ENCODE measurements around the gene ELL.
"Not testable (repeated sequence)": the region's sequence is repeated elsewhere in the genome, so short reads cannot be mapped to it uniquely, and the experiment has no call there.

The ELL gene

DNA sequence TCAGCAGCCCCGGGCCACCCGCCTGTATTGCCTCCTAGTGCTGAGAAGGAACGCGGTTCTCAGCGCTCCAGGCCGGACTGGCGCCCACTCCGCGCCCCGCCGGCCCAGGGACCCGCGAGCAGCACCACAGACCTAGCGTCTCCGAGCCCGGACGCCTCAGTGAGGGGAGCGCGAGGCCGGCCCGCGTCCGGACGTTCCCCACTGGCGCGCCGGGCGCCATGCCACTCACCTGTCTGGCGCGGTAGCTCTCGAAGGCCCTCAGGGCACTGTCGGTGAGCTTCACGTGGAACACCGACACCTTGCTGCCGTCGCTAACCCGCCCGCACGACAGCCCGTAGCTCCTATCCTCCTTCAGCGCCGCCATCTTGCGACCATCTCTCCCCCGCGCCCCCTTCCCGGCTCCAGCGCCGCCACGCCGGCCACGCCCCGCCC, at the start of gene ELL:
Gene ELL, minus strand, starts transcription at position 379 of the 432 bp plus-strand sequence. Its CDS starts 15 bp downstream, at position 364.
- no peak for DNase-seq (ENCODE audit: low spot score)

DNA sequence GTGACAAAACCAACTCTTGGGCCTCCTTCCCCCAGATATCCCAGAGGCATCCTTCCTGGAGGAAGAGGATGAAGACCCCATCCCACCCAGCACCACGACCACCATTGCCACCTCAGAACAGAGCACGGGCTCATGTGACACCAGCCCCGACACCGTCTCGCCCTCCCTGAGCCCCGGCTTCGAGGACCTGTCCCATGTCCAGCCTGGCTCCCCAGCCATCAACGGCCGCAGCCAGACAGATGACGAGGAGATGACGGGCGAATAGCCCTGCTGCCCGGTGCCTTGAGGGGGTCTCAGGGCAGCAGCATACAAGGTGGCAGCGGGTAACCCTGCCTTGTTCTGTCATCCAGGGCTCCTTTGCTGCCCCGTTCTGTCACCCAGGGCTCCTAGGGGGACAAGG, 46.5 kb upstream of the ELL start:
- no peak for DNase-seq (ENCODE audit: low spot score)

DNA sequence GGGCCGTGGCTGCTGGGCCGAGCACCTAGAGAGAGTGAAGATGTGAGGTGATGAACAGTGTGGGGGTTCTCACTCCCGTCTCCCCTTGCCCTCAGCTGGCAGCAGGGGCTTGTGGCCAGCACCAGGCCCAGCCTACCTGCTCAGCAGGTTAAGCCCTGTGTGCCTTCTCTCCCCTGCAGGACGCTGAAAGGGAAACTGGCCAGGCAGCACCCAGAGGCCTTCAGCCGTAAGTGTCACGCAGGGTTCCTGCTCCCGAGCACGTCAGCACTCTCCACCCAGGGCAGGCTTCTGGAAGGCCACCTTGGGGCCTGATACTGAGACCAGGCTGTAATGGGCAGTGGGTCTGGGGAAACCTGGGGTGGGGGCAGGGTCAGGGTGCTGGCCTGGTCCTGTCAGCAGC, 45.1 kb upstream of the ELL start:
- no peak for DNase-seq (ENCODE audit: low spot score)

DNA sequence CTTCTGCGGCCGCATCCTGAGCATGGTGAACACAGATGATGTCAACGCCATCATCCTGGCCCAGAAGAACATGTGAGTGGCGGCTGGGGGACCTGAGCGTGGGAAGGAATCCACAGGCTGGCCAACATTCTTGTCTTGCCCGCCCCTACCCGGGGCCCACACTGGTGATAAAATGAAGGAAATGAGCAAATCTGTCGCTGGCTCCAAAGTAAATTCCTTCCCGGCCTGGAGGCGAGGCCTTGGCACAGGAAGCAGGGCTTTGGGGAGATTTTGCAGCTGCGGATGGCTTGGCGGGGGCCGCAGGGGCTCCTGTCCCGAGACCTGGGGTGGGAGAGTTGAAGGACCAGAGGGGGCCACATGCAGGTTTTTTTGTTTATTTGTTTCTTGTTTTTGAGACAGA, 40.2 kb upstream of the ELL start:
- no peak for DNase-seq (ENCODE audit: low spot score)

DNA sequence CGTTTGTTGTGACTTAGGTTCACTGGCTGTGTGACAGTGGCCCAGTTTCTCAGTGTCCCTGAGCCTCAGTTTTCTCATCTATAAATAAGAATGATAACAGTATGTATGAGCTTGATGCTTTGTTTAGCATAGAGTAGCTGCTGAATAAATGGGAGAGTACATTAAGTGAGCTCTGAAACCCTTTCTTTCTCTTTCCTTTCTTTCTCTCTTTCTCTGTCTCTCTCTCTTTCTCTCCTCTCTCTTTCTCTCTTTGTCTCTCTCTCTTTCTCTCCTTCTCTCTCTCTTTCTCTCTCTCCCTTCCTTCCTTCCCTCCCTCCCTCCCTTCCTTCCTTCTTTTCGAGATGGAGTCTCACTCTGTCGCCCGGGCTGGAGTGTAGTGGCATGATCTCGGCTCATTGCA, 37.8 kb upstream of the ELL start:
- DNase-seq (ENCODE audit: low spot score), result no peak

DNA sequence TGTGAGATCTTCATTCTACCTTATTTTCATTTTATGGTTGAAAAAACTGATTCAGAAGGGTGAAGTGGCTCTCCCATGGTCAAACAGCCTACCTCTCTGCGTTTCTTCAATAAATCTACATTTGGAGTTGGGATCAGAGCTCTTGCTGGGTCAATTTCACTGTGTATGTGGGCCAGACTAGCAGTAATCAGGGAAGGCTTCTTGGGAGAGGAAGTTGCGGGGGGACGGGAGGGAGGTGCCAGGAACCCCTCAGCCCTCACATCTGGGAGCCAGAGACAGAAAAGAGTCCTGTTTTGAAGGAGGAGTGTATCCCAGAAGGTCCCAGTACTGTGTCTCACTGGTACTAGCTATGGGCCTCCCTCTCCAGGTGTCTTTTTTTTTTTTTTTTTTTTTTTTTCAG, 36.7 kb upstream of the ELL start:
- DNase-seq (ENCODE audit: low spot score), result no peak

DNA sequence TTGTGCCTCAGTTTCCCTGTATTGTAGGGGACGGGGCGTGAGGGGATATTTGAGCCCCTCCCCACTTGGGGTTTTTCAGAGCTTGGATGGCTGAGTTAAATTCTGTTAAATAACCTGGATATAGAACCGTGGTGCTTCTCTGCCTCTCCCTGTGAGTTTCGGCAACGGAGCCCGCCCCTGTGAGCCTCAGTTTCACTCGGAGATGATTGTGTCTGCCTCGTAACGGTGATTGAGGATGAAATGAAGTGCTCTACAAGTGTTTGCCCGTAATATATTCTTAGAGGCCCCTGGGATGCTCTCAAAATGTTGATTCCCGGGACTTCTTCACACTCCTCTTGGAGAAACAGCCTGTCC, 36.3 kb upstream of the ELL start:
- DNase-seq (ENCODE audit: low spot score), result no peak

DNA sequence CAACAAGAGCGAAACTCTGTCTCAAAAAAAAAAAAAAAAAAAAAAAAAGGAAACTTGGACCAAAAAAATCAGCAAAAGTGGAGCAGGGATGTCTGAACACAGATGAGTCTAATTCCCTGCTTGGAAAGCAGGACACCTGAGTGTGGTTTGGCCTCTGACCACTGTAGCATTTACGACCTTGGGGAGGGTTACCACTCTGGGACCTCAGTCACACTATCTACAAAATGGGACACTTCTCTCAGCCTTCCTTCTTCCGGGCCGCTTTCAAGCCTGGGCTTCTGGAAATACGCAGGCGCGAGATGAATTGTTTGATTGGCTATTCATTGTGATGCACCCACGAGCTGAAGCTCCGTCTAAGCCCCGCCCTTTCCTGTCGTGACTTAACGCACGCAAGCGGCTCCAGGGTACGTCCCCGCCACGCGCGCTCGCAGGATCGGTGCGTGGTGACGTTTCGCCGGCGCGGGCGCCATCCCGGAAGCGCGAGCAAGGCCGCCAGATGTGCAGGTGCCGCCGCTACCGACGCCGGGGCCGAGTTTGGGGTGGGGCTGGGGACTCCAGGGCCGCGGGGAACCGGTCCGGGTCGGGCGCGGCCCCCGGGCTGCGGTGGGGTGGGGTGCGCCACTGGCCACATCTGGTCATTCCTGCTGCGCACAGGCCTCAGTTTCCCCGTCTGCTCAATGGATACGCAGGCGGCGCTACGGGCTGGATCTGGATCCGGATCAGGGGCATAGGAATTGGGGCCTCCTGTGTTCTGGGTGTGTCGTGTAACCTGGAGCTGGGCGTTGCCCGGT, 35.7 kb upstream of the ELL start, which contains the start of gene KXD1:
Gene KXD1, plus strand, starts transcription at position 460 of the 791 bp plus-strand sequence. CDS start 4,187 bp downstream, outside the sequence.
- DNase-seq (ENCODE audit: low spot score), result peak; percentile 99

GRCh38 chr19:18551631-18552030, 29.8 kb upstream of the ELL start:
- no peak for DNase-seq (ENCODE audit: low spot score)

- peak; percentile 68 for DNase-seq (ENCODE audit: low spot score)
Observed at GRCh38 chr19:18543814-18544475, 22.1 kb upstream of the ELL start.

- DNase-seq (ENCODE audit: low spot score), result peak; percentile 98
Observed at GRCh38 chr19:18542941-18543813, 21.3 kb upstream of the ELL start, which contains the start of gene FKBP8. Gene FKBP8 (minus strand): TSS chr19:18543573. CDS start chr19:18541970, 1,603 bp downstream.

- no peak for DNase-seq (ENCODE audit: low spot score)
Observed at GRCh38 chr19:18541992-18542940, 20.4 kb upstream of the ELL start.

GRCh38 chr19:18541258-18541991, 19.6 kb upstream of the ELL start:
- peak; percentile 71 for DNase-seq (ENCODE audit: low spot score)

GRCh38 chr19:18540200-18540599, 18.3 kb upstream of the ELL start:
- DNase-seq (ENCODE audit: low spot score), result not testable (repeated sequence)

DNA sequence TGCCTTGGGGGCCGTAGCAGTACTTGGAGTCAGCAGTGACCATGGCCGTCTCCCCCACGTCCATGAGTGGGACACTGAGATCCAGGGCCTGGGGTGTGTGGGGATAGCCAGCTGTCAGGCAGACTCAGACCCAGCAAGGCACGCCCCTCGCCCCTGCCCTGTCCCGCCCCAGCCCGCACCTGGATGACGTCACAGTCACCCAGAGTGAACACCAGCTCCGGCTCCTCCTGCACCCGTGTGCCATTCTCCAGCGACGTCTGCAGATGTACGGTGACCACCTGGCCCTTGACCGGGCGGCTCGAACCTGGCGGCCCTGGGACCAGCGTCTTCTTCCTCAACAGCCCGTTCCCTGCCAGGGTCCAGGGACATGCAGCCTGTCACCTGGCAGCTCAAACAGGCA, 17.5 kb upstream of the ELL start:
- no peak for DNase-seq (ENCODE audit: low spot score)

- DNase-seq (ENCODE audit: low spot score), result no peak
Observed at GRCh38 chr19:18538115-18538514, 16.2 kb upstream of the ELL start.

GRCh38 chr19:18537431-18537830, 15.6 kb upstream of the ELL start:
- DNase-seq (ENCODE audit: low spot score), result no peak

DNA sequence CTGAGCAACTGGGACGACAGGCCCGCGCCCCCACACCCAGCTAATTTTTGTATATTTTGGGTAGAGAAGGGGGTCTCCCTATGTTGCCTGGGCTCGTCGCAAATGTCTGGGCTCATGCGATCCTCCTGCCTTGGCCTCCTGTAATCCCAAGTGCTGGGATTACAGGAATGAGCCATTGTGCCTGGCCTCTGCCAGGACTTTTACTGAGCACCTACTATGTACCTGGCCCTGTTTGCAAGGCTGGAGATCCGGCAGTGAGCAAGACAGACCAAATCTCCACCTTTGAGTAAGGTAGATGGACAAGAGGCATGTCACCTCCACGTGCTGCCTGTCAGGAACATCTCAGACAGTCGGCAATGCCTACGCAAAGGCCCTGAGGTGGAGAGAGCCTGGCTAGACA, 14.6 kb upstream of the ELL start:
- DNase-seq (ENCODE audit: low spot score), result no peak

DNA sequence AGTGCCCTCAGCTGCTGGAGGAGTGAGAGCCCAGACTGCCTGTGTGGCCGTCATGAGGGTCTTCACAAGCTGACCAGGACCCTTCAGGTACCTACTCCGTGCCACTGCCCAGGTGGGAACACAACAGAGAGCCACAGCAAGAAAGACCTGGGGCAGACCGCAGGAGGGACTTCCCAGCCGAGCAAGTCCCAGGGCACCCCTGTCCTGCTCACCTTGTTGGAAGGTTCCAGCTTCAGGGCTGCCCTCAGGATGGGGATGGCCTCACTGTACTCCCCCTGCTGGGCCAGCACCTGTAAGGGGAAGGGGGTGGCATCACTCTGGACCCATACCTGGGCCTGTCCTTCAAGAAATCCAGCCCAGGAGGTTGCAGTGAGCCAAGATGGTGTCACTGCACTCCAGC, 11.2 kb upstream of the ELL start:
- no peak for DNase-seq (ENCODE audit: low spot score)

- no peak for DNase-seq (ENCODE audit: low spot score)
Observed at GRCh38 chr19:18532168-18532890, 10.5 kb upstream of the ELL start.

All from AG08395 (cell line).